HEK293 (cell line): ENCODE data around the gene PREX1.

Experiments used
- ZBTB48 ChIP-seq: fragments of 450-650 bp; formaldehyde crosslinking; IDR thresholded peaks from 2 replicates; pipeline ENCODE4 v1.5.1; 2016; ENCODE audit warnings: missing biosample characterization, missing genetic modification characterization
- ZNF571 ChIP-seq: fragments of 450-650 bp; formaldehyde crosslinking; IDR thresholded peaks from 2 replicates; pipeline ENCODE4 v1.5.0; 2017; ENCODE audit warnings: missing biosample characterization, missing genetic modification characterization
- TF ChIP-seq, protein P1 (sequence below): fragments of 450-650 bp; formaldehyde crosslinking; IDR thresholded peaks from 2 replicates; pipeline ENCODE4 v1.5.1; 2016; ENCODE audit warnings: missing biosample characterization, missing genetic modification characterization
- TF ChIP-seq, protein P2 (sequence below): fragments of 450-650 bp; formaldehyde crosslinking; IDR thresholded peaks from 2 replicates; pipeline ENCODE4 v1.5.1; 2016; ENCODE audit warnings: missing biosample characterization, missing genetic modification characterization
- TF ChIP-seq, protein P3 (sequence below): fragments of 450-650 bp; formaldehyde crosslinking; IDR thresholded peaks from 2 replicates; pipeline ENCODE4 v1.5.1; 2016; ENCODE audit warnings: missing biosample characterization, missing genetic modification characterization

GRCh38 chr20:48631114-48632016, 196.4 kb downstream of the PREX1 start:
- TF ChIP-seq ZBTB48 (no peak), ZNF571 (tag by site-specific recombination) (no peak)
- TF ChIP-seq, protein P1, sequence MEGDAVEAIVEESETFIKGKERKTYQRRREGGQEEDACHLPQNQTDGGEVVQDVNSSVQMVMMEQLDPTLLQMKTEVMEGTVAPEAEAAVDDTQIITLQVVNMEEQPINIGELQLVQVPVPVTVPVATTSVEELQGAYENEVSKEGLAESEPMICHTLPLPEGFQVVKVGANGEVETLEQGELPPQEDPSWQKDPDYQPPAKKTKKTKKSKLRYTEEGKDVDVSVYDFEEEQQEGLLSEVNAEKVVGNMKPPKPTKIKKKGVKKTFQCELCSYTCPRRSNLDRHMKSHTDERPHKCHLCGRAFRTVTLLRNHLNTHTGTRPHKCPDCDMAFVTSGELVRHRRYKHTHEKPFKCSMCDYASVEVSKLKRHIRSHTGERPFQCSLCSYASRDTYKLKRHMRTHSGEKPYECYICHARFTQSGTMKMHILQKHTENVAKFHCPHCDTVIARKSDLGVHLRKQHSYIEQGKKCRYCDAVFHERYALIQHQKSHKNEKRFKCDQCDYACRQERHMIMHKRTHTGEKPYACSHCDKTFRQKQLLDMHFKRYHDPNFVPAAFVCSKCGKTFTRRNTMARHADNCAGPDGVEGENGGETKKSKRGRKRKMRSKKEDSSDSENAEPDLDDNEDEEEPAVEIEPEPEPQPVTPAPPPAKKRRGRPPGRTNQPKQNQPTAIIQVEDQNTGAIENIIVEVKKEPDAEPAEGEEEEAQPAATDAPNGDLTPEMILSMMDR: no peak
- TF ChIP-seq, protein P2, sequence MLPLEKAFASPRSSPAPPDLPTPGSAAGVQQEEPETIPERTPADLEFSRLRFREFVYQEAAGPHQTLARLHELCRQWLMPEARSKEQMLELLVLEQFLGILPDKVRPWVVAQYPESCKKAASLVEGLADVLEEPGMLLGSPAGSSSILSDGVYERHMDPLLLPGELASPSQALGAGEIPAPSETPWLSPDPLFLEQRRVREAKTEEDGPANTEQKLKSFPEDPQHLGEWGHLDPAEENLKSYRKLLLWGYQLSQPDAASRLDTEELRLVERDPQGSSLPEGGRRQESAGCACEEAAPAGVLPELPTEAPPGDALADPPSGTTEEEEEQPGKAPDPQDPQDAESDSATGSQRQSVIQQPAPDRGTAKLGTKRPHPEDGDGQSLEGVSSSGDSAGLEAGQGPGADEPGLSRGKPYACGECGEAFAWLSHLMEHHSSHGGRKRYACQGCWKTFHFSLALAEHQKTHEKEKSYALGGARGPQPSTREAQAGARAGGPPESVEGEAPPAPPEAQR: no peak
- TF ChIP-seq, protein P3, sequence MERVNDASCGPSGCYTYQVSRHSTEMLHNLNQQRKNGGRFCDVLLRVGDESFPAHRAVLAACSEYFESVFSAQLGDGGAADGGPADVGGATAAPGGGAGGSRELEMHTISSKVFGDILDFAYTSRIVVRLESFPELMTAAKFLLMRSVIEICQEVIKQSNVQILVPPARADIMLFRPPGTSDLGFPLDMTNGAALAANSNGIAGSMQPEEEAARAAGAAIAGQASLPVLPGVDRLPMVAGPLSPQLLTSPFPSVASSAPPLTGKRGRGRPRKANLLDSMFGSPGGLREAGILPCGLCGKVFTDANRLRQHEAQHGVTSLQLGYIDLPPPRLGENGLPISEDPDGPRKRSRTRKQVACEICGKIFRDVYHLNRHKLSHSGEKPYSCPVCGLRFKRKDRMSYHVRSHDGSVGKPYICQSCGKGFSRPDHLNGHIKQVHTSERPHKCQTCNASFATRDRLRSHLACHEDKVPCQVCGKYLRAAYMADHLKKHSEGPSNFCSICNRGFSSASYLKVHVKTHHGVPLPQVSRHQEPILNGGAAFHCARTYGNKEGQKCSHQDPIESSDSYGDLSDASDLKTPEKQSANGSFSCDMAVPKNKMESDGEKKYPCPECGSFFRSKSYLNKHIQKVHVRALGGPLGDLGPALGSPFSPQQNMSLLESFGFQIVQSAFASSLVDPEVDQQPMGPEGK (tag by site-specific recombination): no peak
